CD8-positive, alpha-beta memory T cell (primary cell): Measurements from ENCODE around the gene DOCK1. TPM values are rescaled to one million over a fixed set of nuclear protein-coding genes. Genes with fewer than 3 reads are reported as not detected.
A peak's percentile ranks its signal among the peaks of the same experiment; 100 is the strongest.

Source experiments
- CTCF ChIA-PET: fragments of 350-600 bp; sonication (Branson Sonifier 250); formaldehyde crosslinking; loops from one replicate; lab custom pipeline; 2021; ENCODE audit warnings: antibody characterized with exemption; lab: Charles Lee
- POLR2A ChIA-PET: fragments of 350-600 bp; sonication (Branson Sonifier 250); formaldehyde crosslinking; loops from one replicate; lab custom pipeline; 2021; ENCODE audit warnings: antibody characterized with exemption; lab: Charles Lee
- DNase-seq, 5 donors: peaks; one replicate each; pipeline versions ENCODE4 v3.0.0 to v3.0.0-alpha.2; 2020 to 2022; ENCODE audit warnings: mixed read lengths in 1 of 5
- H3K27ac ChIP-seq: one replicate; pipeline ENCODE4 v1.7.0; 2013; ENCODE audit warnings: low read depth, mild to moderate bottlenecking, low read length, moderate library complexity
- H3K27me3 ChIP-seq: 2 replicates; pipeline ENCODE4 v1.7.0; 2013; ENCODE audit warnings: low read length, mild to moderate bottlenecking; ENCODE audit not compliant: insufficient read depth, poor library complexity, severe bottlenecking
- H3K36me3 ChIP-seq: 2 replicates; pipeline ENCODE4 v1.7.0; 2013; ENCODE audit warnings: mild to moderate bottlenecking, low read length, moderate library complexity; ENCODE audit not compliant: insufficient read depth
- H3K4me1 ChIP-seq: 2 replicates; pipeline ENCODE4 v1.7.0; 2013; ENCODE audit warnings: mild to moderate bottlenecking, low read length, moderate library complexity; ENCODE audit not compliant: insufficient read depth
- H3K4me3 ChIP-seq: 2 replicates; pipeline ENCODE4 v1.7.0; 2013; ENCODE audit warnings: mild to moderate bottlenecking, low read length
- H3K9me3 ChIP-seq: 2 replicates; pipeline ENCODE4 v1.7.0; 2013; ENCODE audit warnings: mild to moderate bottlenecking, low read length
- H3K27ac Mint-ChIP-seq, 8 donors: one replicate each; pipeline ENCODE4 v1.8.0; 2020 to 2021; ENCODE audit warnings: mixed read lengths in 8 of 8, mild to moderate bottlenecking in 6 of 8, inconsistent platforms in 3 of 8, moderate library complexity in 3 of 8
- H3K27me3 Mint-ChIP-seq, 2 donors: one replicate each; pipeline ENCODE4 v1.8.0; 2020 to 2021; ENCODE audit warnings: mixed read lengths in 2 of 2, mild to moderate bottlenecking in 1 of 2, moderate library complexity in 1 of 2
- H3K36me3 Mint-ChIP-seq, 3 donors: one replicate each; pipeline ENCODE4 v1.8.0; 2020 to 2021; ENCODE audit warnings: mixed read lengths in 3 of 3, inconsistent platforms in 1 of 3, mild to moderate bottlenecking in 1 of 3
- H3K4me1 Mint-ChIP-seq, 3 donors: one replicate each; pipeline ENCODE4 v1.8.0; 2020 to 2021; ENCODE audit warnings: mixed read lengths in 3 of 3, inconsistent platforms in 1 of 3, mild to moderate bottlenecking in 1 of 3
- H3K4me3 Mint-ChIP-seq, 7 donors: one replicate each; pipeline ENCODE4 v1.8.0; 2020 to 2021; ENCODE audit warnings: mixed read lengths in 7 of 7, mild to moderate bottlenecking in 6 of 7, moderate library complexity in 4 of 7, inconsistent platforms in 2 of 7
- H3K9me3 Mint-ChIP-seq, 5 donors: one replicate each; pipeline ENCODE4 v1.8.0; 2020 to 2022; ENCODE audit warnings: mixed read lengths in 5 of 5, mild to moderate bottlenecking in 3 of 5, moderate library complexity in 2 of 5, inconsistent platforms in 1 of 5
- polyA plus RNA-seq: library from polyadenylated mRNA; unstranded; fragments of 300-500 nt; fragmentation: Illumina TruSeq; gene quantifications from one replicate; pipeline ENCODE4 v1.2.3, GENCODE V29; 2021
- total RNA-seq, 2 experiments: library from RNA; stranded (reverse); gene quantifications; one replicate each; pipeline ENCODE4 v1.2.3, GENCODE V29; 2021

Gene DOCK1
- total and polyA plus RNA-seq, 3 experiments from 2014 or later: 0.16 to 0.18 TPM; not detected in 1

GRCh38 chr10:127385066-127385465 is 479.8 kb downstream of the DOCK1 start:
- Histone ChIP-seq H3K27ac (no peak overlapping the region), H3K36me3 (no peaks in the 10 kb centered on the region), H3K9me3 (no peaks in the 10 kb centered on the region), H3K4me1 (no peaks in the 10 kb centered on the region), H3K27me3 (no peaks in the 10 kb centered on the region), H3K4me3 (no peak overlapping the region)
- Mint-ChIP-seq H3K36me3 (peaks cover 0 to 2% (median 0%) of the 10 kb centered on the region in 3 donors), H3K27me3 (peaks cover 0 to 2% of the 10 kb centered on the region in 2 donors), H3K9me3 (no peaks in the 10 kb centered on the region), H3K27ac (no peak overlapping the region), H3K4me1 (no peaks in the 10 kb centered on the region), H3K4me3 (no peak overlapping the region)
- DNase-seq: no peak
- CTCF ChIA-PET: no interaction called here
- POLR2A ChIA-PET: no interaction called here

- Mint-ChIP-seq H3K4me1 (no peaks in the 10 kb centered on the region), H3K36me3 (peaks cover 0 to 3% (median 0%) of the 10 kb centered on the region in 3 donors), H3K4me3 (no peak overlapping the region), H3K27ac (no peak overlapping the region), H3K9me3 (no peaks in the 10 kb centered on the region), H3K27me3 (peaks cover 0 to 4% of the 10 kb centered on the region in 2 donors)
- H3K27me3 ChIP-seq: no peaks in the 10 kb centered on the region
- no peaks in the 10 kb centered on the region for H3K9me3 ChIP-seq
- DNase-seq: no peak
- CTCF ChIA-PET: no interaction called here
- no peak overlapping the region for H3K4me3 ChIP-seq
- no peaks in the 10 kb centered on the region for H3K4me1 ChIP-seq
- no peaks in the 10 kb centered on the region for H3K36me3 ChIP-seq
- H3K27ac ChIP-seq: no peak overlapping the region
- POLR2A ChIA-PET: no interaction called here
Measured at GRCh38 chr10:127386606-127387327, 481.5 kb downstream of the DOCK1 start.

- no peaks in the 10 kb centered on the region for H3K27me3 ChIP-seq
- H3K4me1 Mint-ChIP-seq: no peaks in the 10 kb centered on the region
- ChIA-PET CTCF (no interaction called here), POLR2A (no interaction called here)
- H3K27ac ChIP-seq: no peak overlapping the region
- H3K4me1 ChIP-seq: no peaks in the 10 kb centered on the region
- H3K4me3 Mint-ChIP-seq: no peak overlapping the region
- no peaks in the 10 kb centered on the region for H3K36me3 ChIP-seq
- no peak overlapping the region for H3K27ac Mint-ChIP-seq
- H3K9me3 ChIP-seq: no peaks in the 10 kb centered on the region
- H3K27me3 Mint-ChIP-seq: peaks cover 0 to 4% of the 10 kb centered on the region in 2 donors
- peaks cover 0 to 3% (median 0%) of the 10 kb centered on the region in 3 donors for H3K36me3 Mint-ChIP-seq
- no peak for DNase-seq
- H3K9me3 Mint-ChIP-seq: peaks cover 0 to 3% (median 0%) of the 10 kb centered on the region in 5 donors
- H3K4me3 ChIP-seq: no peak overlapping the region
Measured at GRCh38 chr10:127391875-127392274, 486.6 kb downstream of the DOCK1 start.

- Histone ChIP-seq H3K27ac (no peak overlapping the region), H3K4me1 (no peaks in the 10 kb centered on the region), H3K36me3 (no peaks in the 10 kb centered on the region), H3K27me3 (no peaks in the 10 kb centered on the region), H3K4me3 (no peak overlapping the region), H3K9me3 (no peaks in the 10 kb centered on the region)
- Mint-ChIP-seq H3K27me3 (peaks cover 0 to 4% of the 10 kb centered on the region in 2 donors), H3K4me3 (no peak overlapping the region), H3K4me1 (no peaks in the 10 kb centered on the region), H3K9me3 (peaks cover 0 to 3% (median 0%) of the 10 kb centered on the region in 5 donors), H3K27ac (no peak overlapping the region), H3K36me3 (peaks cover 0 to 3% (median 0%) of the 10 kb centered on the region in 3 donors)
- no peak for DNase-seq
- CTCF ChIA-PET: no interaction called here
- POLR2A ChIA-PET: no interaction called here
Measured at GRCh38 chr10:127392351-127393235, 487.4 kb downstream of the DOCK1 start.

- no peak overlapping the region for H3K27ac Mint-ChIP-seq
- no peaks in the 10 kb centered on the region for H3K4me1 ChIP-seq
- no peak overlapping the region for H3K4me3 ChIP-seq
- peaks cover 0 to 8% (median 3%) of the 10 kb centered on the region in 5 donors for H3K9me3 Mint-ChIP-seq
- no peaks in the 10 kb centered on the region for H3K4me1 Mint-ChIP-seq
- no peaks in the 10 kb centered on the region for H3K27me3 ChIP-seq
- H3K4me3 Mint-ChIP-seq: no peak overlapping the region
- no peaks in the 10 kb centered on the region for H3K27me3 Mint-ChIP-seq
- no peaks in the 10 kb centered on the region for H3K36me3 Mint-ChIP-seq
- POLR2A ChIA-PET: no interaction called here
- H3K36me3 ChIP-seq: no peaks in the 10 kb centered on the region
- CTCF ChIA-PET: no interaction called here
- no peak for DNase-seq
- no peak overlapping the region for H3K27ac ChIP-seq
- H3K9me3 ChIP-seq: no peaks in the 10 kb centered on the region
Measured at GRCh38 chr10:127398140-127398970, 493.1 kb downstream of the DOCK1 start.

- Mint-ChIP-seq H3K27me3 (no peaks in the 10 kb centered on the region), H3K36me3 (no peaks in the 10 kb centered on the region), H3K27ac (no peak overlapping the region), H3K4me3 (no peak overlapping the region), H3K9me3 (peaks cover 0 to 8% (median 2%) of the 10 kb centered on the region in 5 donors), H3K4me1 (no peaks in the 10 kb centered on the region)
- H3K9me3 ChIP-seq: no peaks in the 10 kb centered on the region
- H3K27me3 ChIP-seq: no peaks in the 10 kb centered on the region
- no peak for DNase-seq
- CTCF ChIA-PET: no interaction called here
- no peaks in the 10 kb centered on the region for H3K36me3 ChIP-seq
- no peak overlapping the region for H3K27ac ChIP-seq
- H3K4me3 ChIP-seq: no peak overlapping the region
- POLR2A ChIA-PET: no interaction called here
- H3K4me1 ChIP-seq: no peaks in the 10 kb centered on the region
Measured at GRCh38 chr10:127398971-127399365, 493.7 kb downstream of the DOCK1 start.

DNA sequence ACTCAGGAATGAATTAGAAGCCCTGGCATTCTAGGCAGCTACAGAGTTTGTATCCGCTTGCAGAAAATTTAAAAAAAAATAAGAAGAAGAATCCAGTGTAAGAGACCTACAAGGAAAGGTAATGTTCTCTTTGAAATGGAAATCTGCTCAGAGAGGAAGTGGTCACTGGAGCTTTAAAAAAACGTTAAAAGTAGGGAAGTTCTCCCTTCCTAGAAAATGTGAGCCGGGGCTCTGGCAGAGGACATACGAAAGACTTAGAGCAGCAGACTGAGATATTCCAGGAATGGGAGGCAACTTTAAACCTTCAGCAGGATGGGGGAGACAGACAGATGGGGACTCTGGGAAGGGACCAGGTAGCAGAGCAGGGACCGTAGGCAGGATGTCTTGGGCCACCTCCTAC is 494.4 kb downstream of the DOCK1 start:
- Mint-ChIP-seq H3K9me3 (peaks cover 0 to 8% (median 2%) of the 10 kb centered on the region in 5 donors), H3K27me3 (no peaks in the 10 kb centered on the region), H3K36me3 (no peaks in the 10 kb centered on the region), H3K27ac (peak overlapping the region in 1 of 8 donors; percentile 62), H3K4me1 (no peaks in the 10 kb centered on the region), H3K4me3 (no peak overlapping the region)
- H3K4me1 ChIP-seq: no peaks in the 10 kb centered on the region
- no peaks in the 10 kb centered on the region for H3K9me3 ChIP-seq
- no peak for DNase-seq
- H3K27ac ChIP-seq: no peak overlapping the region
- H3K36me3 ChIP-seq: no peaks in the 10 kb centered on the region
- CTCF ChIA-PET: no interaction called here
- no peak overlapping the region for H3K4me3 ChIP-seq
- POLR2A ChIA-PET: no interaction called here
- H3K27me3 ChIP-seq: no peaks in the 10 kb centered on the region
